RWPE1 (cell line): ENCODE data around the gene SMDT1.

ENCODE experiments used
- CTCF ChIA-PET: fragments of 350-600 bp; sonication (Branson Sonifier 250); formaldehyde crosslinking; extraction: SDS; loops from one replicate; lab custom pipeline; 2021; lab: Yijun Ruan, JAX
- POLR2A ChIA-PET: fragments of 400-600 bp; formaldehyde crosslinking; extraction: SDS; loops from one replicate; lab custom pipeline; 2020; ENCODE audit warnings: antibody characterized with exemption; ENCODE audit not compliant: low non-redundant PET; lab: Yijun Ruan, JAX
- DNase-seq: peaks from one replicate; pipeline ENCODE4 v3.0.0; 2012; ENCODE audit warnings: low spot score
- H3K27ac ChIP-seq: fragments of 450-650 bp; 2 replicates; pipeline ENCODE4 v1.5.1; 2017
- CTCF ChIP-seq: fragments of 450-650 bp; conservative IDR thresholded peaks from 2 replicates; pipeline ENCODE4 v1.5.1; 2017; ENCODE audit warnings: low read depth, mild to moderate bottlenecking

The SMDT1 gene

GRCh38 chr22:42052765-42053164 lies 26.7 kb upstream of the SMDT1 start:
- DNase-seq, result no peak
- CTCF ChIA-PET, result no interaction called here
- POLR2A ChIA-PET, result no interaction called here
- no peak for TF ChIP-seq CTCF
- no peak overlapping the region for H3K27ac ChIP-seq

GRCh38 chr22:42056757-42057511 lies 22.6 kb upstream of the SMDT1 start:
- TF ChIP-seq CTCF, result no peak
- POLR2A ChIA-PET, result no interaction called here
- no peak overlapping the region for H3K27ac ChIP-seq
- CTCF ChIA-PET, result no interaction called here
- DNase-seq, result no peak

GRCh38 chr22:42060489-42060888 lies 19.0 kb upstream of the SMDT1 start:
- ChIA-PET CTCF (no interaction called here), POLR2A (no interaction called here)
- no peak overlapping the region for H3K27ac ChIP-seq
- DNase-seq, result no peak
- no peak for TF ChIP-seq CTCF

- ChIA-PET CTCF (no interaction called here), POLR2A (no interaction called here)
- H3K27ac ChIP-seq, result no peak overlapping the region
- no peak for DNase-seq
- no peak for TF ChIP-seq CTCF
Measured at GRCh38 chr22:42061041-42061440, 18.5 kb upstream of the SMDT1 start.

DNA sequence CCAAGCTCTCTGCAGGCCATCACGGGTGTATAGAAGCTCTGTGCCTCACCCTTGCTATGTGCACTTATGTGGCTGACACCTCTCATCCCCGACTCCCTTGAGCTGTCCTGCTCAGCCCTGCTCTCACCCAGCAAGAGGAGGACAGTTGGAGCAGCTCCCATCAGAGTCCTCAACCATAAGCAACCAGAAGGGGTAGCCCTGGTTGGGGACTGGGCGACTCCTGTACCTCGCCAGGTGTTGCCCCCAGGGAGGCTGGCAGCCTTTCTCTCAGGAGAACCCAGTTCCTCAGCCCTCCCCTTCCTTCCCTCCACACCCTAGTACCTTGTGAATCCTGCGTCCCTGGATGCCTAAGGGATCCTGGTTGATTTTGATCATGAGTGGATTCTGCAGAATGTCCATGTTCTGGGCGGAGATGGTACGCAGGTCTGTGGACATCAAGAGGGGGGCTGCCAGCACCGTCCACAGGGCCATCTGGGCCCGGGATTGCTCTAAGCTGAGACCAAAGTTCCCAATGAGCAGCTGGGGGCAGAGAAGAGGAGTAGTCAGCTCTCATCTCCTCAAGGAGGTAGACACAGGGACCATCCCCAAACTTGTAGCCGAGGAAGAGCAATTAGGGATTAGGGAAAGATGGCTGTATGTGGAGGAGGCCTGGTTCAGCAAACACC lies 16.9 kb upstream of the SMDT1 start:
- H3K27ac ChIP-seq, result no peak overlapping the region
- DNase-seq, result no peak
- CTCF ChIA-PET, result no interaction called here
- POLR2A ChIA-PET, result no interaction called here
- no peak for TF ChIP-seq CTCF

- no peak for TF ChIP-seq CTCF
- ChIA-PET POLR2A (no interaction called here), CTCF (no interaction called here)
- DNase-seq, result no peak
- no peak overlapping the region for H3K27ac ChIP-seq
Measured at GRCh38 chr22:42064629-42065028, 14.9 kb upstream of the SMDT1 start.
